SK-N-MC (cell line): ENCODE results near the gene IFFO2.

Experiments
- DNase-seq: peaks from one replicate; pipeline ENCODE4 v3.0.0-alpha.2; 2011; ENCODE audit warnings: low read depth, low spot score
- H3K27ac ChIP-seq: fragments of 200-600 bp; sonication (generic); 2 replicates; pipeline ENCODE4 v1.5.1; 2016; ENCODE audit warnings: mixed run types
- H3K36me3 ChIP-seq: fragments of 200-600 bp; sonication (generic); 2 replicates; pipeline ENCODE4 v1.6.1; 2017; ENCODE audit warnings: antibody characterized with exemption, low read length, mixed read lengths; ENCODE audit not compliant: insufficient read depth
- H3K4me3 ChIP-seq: fragments of 200-600 bp; sonication (generic); 2 replicates; pipeline ENCODE4 v1.5.1; 2016
- H3K9ac ChIP-seq: fragments of 200-600 bp; sonication (generic); 2 replicates; pipeline ENCODE4 v1.8.0; 2017; ENCODE audit warnings: mixed run types, mixed read lengths; ENCODE audit not compliant: insufficient read length
- H3K9me3 ChIP-seq: fragments of 200-600 bp; sonication (generic); 2 replicates; pipeline ENCODE4 v1.6.1; 2017; ENCODE audit warnings: low read depth, mild to moderate bottlenecking, antibody characterized with exemption, low read length, moderate library complexity, mixed read lengths
- EZH2 ChIP-seq: fragments of 200-600 bp; sonication (generic); IDR thresholded peaks from one replicate; pipeline ENCODE4 v1.6.1; 2017; ENCODE audit warnings: antibody characterized with exemption
- FOXP2 ChIP-seq: optimal IDR thresholded peaks from 2 replicates; pipeline ENCODE3; 2011; ENCODE audit warnings: mild to moderate bottlenecking, moderate library complexity; ENCODE audit not compliant: insufficient read depth; ENCODE audit errors: extremely low read length, control extremely low read depth
- POLR2AphosphoS5 ChIP-seq: IDR thresholded peaks from 2 replicates; pipeline ENCODE4 v1.6.1; 2012; ENCODE audit warnings: mild to moderate bottlenecking, low read depth, low read length, borderline replicate concordance

The IFFO2 gene

GRCh38 chr1:18965206-18966173 lies 9.0 kb upstream of the IFFO2 start:
- H3K27ac ChIP-seq: no peak overlapping the region
- H3K4me3 ChIP-seq: no peak overlapping the region
- no peak for TF ChIP-seq EZH2
- TF ChIP-seq POLR2AphosphoS5: no peak
- no peak for TF ChIP-seq FOXP2
- H3K9me3 ChIP-seq: no peaks in the 10 kb centered on the region
- DNase-seq: no peak
- H3K9ac ChIP-seq: no peak overlapping the region
- H3K36me3 ChIP-seq: no peaks in the 10 kb centered on the region

GRCh38 chr1:18963968-18964367 lies 7.5 kb upstream of the IFFO2 start:
- TF ChIP-seq FOXP2: no peak
- TF ChIP-seq EZH2: no peak
- TF ChIP-seq POLR2AphosphoS5: no peak
- no peak for DNase-seq
- no peak overlapping the region for H3K4me3 ChIP-seq
- H3K9ac ChIP-seq: no peak overlapping the region
- no peaks in the 10 kb centered on the region for H3K9me3 ChIP-seq
- no peaks in the 10 kb centered on the region for H3K36me3 ChIP-seq
- H3K27ac ChIP-seq: no peak overlapping the region

GRCh38 chr1:18962855-18963737 lies 6.6 kb upstream of the IFFO2 start:
- H3K36me3 ChIP-seq: no peaks in the 10 kb centered on the region
- DNase-seq: no peak
- no peak overlapping the region for H3K4me3 ChIP-seq
- no peaks in the 10 kb centered on the region for H3K9me3 ChIP-seq
- TF ChIP-seq FOXP2 (no peak), EZH2 (no peak), POLR2AphosphoS5 (no peak)
- H3K9ac ChIP-seq: no peak overlapping the region
- no peak overlapping the region for H3K27ac ChIP-seq

- H3K27ac ChIP-seq: no peak overlapping the region
- TF ChIP-seq EZH2 (no peak), POLR2AphosphoS5 (no peak), FOXP2 (no peak)
- no peak overlapping the region for H3K4me3 ChIP-seq
- no peaks in the 10 kb centered on the region for H3K9me3 ChIP-seq
- H3K36me3 ChIP-seq: no peaks in the 10 kb centered on the region
- no peak for DNase-seq
- no peak overlapping the region for H3K9ac ChIP-seq
Observed at GRCh38 chr1:18962121-18962721, 5.7 kb upstream of the IFFO2 start.

- no peak overlapping the region for H3K4me3 ChIP-seq
- H3K9me3 ChIP-seq: no peaks in the 10 kb centered on the region
- H3K9ac ChIP-seq: no peak overlapping the region
- no peaks in the 10 kb centered on the region for H3K36me3 ChIP-seq
- DNase-seq: no peak
- no peak for TF ChIP-seq POLR2AphosphoS5
- no peak for TF ChIP-seq FOXP2
- TF ChIP-seq EZH2: no peak
- no peak overlapping the region for H3K27ac ChIP-seq
Observed at GRCh38 chr1:18960821-18961220, 4.3 kb upstream of the IFFO2 start.

GRCh38 chr1:18960409-18960808 lies 3.9 kb upstream of the IFFO2 start:
- no peak for TF ChIP-seq FOXP2
- no peak for TF ChIP-seq POLR2AphosphoS5
- TF ChIP-seq EZH2: no peak
- Histone ChIP-seq H3K9ac (no peak overlapping the region), H3K36me3 (no peaks in the 10 kb centered on the region), H3K9me3 (no peaks in the 10 kb centered on the region), H3K27ac (no peak overlapping the region), H3K4me3 (no peak overlapping the region)
- DNase-seq: no peak

- H3K9me3 ChIP-seq: no peaks in the 10 kb centered on the region
- H3K9ac ChIP-seq: no peak overlapping the region
- no peak for TF ChIP-seq FOXP2
- TF ChIP-seq POLR2AphosphoS5: no peak
- TF ChIP-seq EZH2: no peak
- no peak overlapping the region for H3K4me3 ChIP-seq
- DNase-seq: no peak
- no peaks in the 10 kb centered on the region for H3K36me3 ChIP-seq
- no peak overlapping the region for H3K27ac ChIP-seq
Observed at GRCh38 chr1:18959591-18959990, 3.1 kb upstream of the IFFO2 start.

GRCh38 chr1:18957532-18958300 lies 1.2 kb upstream of the IFFO2 start:
- H3K27ac ChIP-seq: no peak overlapping the region
- H3K9me3 ChIP-seq: no peaks in the 10 kb centered on the region
- no peak overlapping the region for H3K4me3 ChIP-seq
- no peak overlapping the region for H3K9ac ChIP-seq
- no peak for DNase-seq
- no peaks in the 10 kb centered on the region for H3K36me3 ChIP-seq
- TF ChIP-seq FOXP2 (no peak), EZH2 (no peak), POLR2AphosphoS5 (no peak)
